DOHH2 (cell line): ENCODE measurements around the gene CSNK1G3.
"Not testable (repeated sequence)": the region's sequence is repeated elsewhere in the genome, so short reads cannot be mapped to it uniquely, and the experiment has no call there.

Source experiments
- H3F3A ChIP-seq: fragments of 200-600 bp; sonication (generic), shearing (Covaris generic); 2 replicates; pipeline ENCODE4 v1.6.0; 2016; ENCODE audit warnings: antibody characterized with exemption, mild to moderate bottlenecking; ENCODE audit not compliant: control insufficient read depth, insufficient read depth
- H3K27ac ChIP-seq: fragments of 200-600 bp; sonication (generic); 2 replicates; pipeline ENCODE4 v1.5.1; 2014; ENCODE audit warnings: low read depth, mild to moderate bottlenecking, low read length, moderate library complexity
- H3K27me3 ChIP-seq: fragments of 200-600 bp; sonication (generic); 2 replicates; pipeline ENCODE4 v1.6.1; 2014; ENCODE audit warnings: mild to moderate bottlenecking, low read length, mixed read lengths; ENCODE audit not compliant: control insufficient read depth
- H3K36me3 ChIP-seq: fragments of 200-600 bp; sonication (generic); 2 replicates; pipeline ENCODE4 v1.6.1; 2014; ENCODE audit warnings: mild to moderate bottlenecking, low read length, moderate library complexity, mixed read lengths; ENCODE audit not compliant: control insufficient read depth
- H3K4me1 ChIP-seq: fragments of 200-600 bp; sonication (generic); 2 replicates; pipeline ENCODE4 v1.6.1; 2014; ENCODE audit warnings: mild to moderate bottlenecking, low read length, mixed read lengths; ENCODE audit not compliant: control insufficient read depth
- H3K4me2 ChIP-seq: fragments of 200-600 bp; sonication (generic); 2 replicates; pipeline ENCODE4 v1.6.0; 2014; ENCODE audit warnings: mild to moderate bottlenecking, low read length, moderate library complexity
- H3K4me3 ChIP-seq: fragments of 200-600 bp; sonication (generic); 2 replicates; pipeline ENCODE4 v1.5.1; 2014; ENCODE audit warnings: mild to moderate bottlenecking, low read length, mixed read lengths
- H3K79me2 ChIP-seq: fragments of 200-600 bp; sonication (generic); 2 replicates; pipeline ENCODE4 v1.6.1; 2014; ENCODE audit warnings: mild to moderate bottlenecking, low read length, mixed read lengths; ENCODE audit not compliant: control insufficient read depth
- H3K9me2 ChIP-seq: fragments of 200-600 bp; sonication (generic); replicated peaks from 2 replicates; pipeline ENCODE4 v1.6.1; 2014; ENCODE audit warnings: mild to moderate bottlenecking, low read length, mixed read lengths; ENCODE audit not compliant: control insufficient read depth
- H3K9me3 ChIP-seq: fragments of 200-600 bp; sonication (generic); 2 replicates; pipeline ENCODE4 v1.6.1; 2014; ENCODE audit warnings: antibody characterized with exemption, low read length, mixed read lengths; ENCODE audit not compliant: control insufficient read depth, insufficient read depth
- H4K20me1 ChIP-seq: fragments of 200-600 bp; sonication (generic); 2 replicates; pipeline ENCODE4 v1.6.0; 2014; ENCODE audit warnings: low read depth, mild to moderate bottlenecking, antibody characterized with exemption, low read length, moderate library complexity; ENCODE audit not compliant: control insufficient read depth, insufficient read depth
- EZH2phosphoT487 ChIP-seq: fragments of 200-600 bp; sonication (generic); IDR thresholded peaks from 2 replicates; pipeline ENCODE4 v1.6.1; 2017; ENCODE audit warnings: borderline replicate concordance, mild to moderate bottlenecking, antibody characterized with exemption, low read length, moderate library complexity, mixed read lengths
- TF ChIP-seq, protein P1 (sequence below): fragments of 200-600 bp; sonication (generic); IDR thresholded peaks from one replicate; pipeline ENCODE4 v1.5.1; 2014; ENCODE audit warnings: antibody characterized with exemption, mild to moderate bottlenecking, low read depth, low read length; ENCODE audit not compliant: poor library complexity, severe bottlenecking

Gene CSNK1G3

DNA sequence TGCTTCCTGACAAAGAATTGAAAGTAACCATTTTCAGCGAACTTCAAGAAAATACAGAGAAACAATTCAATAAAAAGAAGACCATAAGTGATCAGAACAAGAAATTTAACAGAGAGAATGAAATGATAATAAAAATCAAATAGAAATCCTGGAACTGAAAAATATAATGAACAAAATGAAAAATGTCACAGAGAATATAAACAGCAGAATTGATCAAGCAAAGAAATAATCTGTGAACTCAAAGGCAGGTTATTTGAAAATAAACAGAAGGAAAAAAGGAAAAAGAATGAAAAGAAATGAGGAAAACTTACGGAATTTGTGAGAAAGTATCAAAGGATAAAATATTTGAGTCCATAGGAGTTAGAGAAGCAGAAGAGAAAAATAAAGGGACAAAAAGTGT lies 114.1 kb downstream of the CSNK1G3 start:
- no peaks in the 10 kb centered on the region for H3K79me2 ChIP-seq

DNA sequence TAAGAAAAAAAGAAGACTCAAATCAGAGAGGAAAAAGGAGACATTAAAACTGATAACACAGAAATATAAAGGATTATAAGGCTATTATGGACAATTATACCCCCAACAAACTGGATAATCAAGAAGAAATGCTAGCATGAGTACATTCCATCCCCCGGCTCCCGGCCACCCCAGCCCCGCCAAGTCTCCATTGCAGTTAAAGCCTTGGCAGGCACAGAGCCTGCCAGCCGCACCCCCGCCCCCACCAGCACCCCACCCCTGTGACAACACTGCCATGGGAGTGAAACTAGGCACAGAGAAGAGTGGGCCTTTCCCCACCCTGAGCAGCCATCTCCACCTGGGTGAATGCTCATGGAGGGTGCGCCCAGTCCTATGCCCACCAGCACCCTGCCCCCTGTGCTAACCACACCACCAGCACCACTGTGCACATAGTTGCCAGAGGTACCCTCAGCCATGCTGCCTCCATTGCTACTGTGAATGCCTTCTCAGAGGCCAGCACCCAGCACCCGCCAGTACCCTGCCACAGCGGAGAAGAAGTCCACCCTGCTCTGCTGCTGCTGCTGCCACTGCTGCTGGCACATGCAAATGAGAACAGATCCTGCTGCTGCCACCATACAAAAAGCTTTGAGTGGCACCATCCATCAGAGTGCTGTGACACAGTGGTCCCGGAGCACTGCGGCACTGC lies 117.0 kb downstream of the CSNK1G3 start:
- no peaks in the 10 kb centered on the region for H3K27me3 ChIP-seq
- H3K4me3 ChIP-seq: no peak overlapping the region
- no peaks in the 10 kb centered on the region for H3F3A ChIP-seq
- H3K9me2 ChIP-seq: no peaks in the 10 kb centered on the region
- no peaks in the 10 kb centered on the region for H3K4me1 ChIP-seq
- peaks cover 12% of the 10 kb centered on the region for H3K9me3 ChIP-seq
- H3K4me2 ChIP-seq: no peak overlapping the region
- H3K79me2 ChIP-seq: no peaks in the 10 kb centered on the region
- H4K20me1 ChIP-seq: no peaks in the 10 kb centered on the region
- no peaks in the 10 kb centered on the region for H3K36me3 ChIP-seq
- no peak overlapping the region for H3K27ac ChIP-seq
- TF ChIP-seq EZH2phosphoT487: no peak
- TF ChIP-seq, protein P1, sequence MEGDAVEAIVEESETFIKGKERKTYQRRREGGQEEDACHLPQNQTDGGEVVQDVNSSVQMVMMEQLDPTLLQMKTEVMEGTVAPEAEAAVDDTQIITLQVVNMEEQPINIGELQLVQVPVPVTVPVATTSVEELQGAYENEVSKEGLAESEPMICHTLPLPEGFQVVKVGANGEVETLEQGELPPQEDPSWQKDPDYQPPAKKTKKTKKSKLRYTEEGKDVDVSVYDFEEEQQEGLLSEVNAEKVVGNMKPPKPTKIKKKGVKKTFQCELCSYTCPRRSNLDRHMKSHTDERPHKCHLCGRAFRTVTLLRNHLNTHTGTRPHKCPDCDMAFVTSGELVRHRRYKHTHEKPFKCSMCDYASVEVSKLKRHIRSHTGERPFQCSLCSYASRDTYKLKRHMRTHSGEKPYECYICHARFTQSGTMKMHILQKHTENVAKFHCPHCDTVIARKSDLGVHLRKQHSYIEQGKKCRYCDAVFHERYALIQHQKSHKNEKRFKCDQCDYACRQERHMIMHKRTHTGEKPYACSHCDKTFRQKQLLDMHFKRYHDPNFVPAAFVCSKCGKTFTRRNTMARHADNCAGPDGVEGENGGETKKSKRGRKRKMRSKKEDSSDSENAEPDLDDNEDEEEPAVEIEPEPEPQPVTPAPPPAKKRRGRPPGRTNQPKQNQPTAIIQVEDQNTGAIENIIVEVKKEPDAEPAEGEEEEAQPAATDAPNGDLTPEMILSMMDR: no peak

More for the DNA sequence above, 114.1 kb downstream of the CSNK1G3 start:
- H3K27me3 ChIP-seq: no peaks in the 10 kb centered on the region
- H3F3A ChIP-seq: no peaks in the 10 kb centered on the region
- TF ChIP-seq, protein P1: no peak
- TF ChIP-seq EZH2phosphoT487: no peak
- peaks cover 12% of the 10 kb centered on the region for H3K9me3 ChIP-seq
- no peak overlapping the region for H3K27ac ChIP-seq
- no peaks in the 10 kb centered on the region for H3K36me3 ChIP-seq
- no peaks in the 10 kb centered on the region for H4K20me1 ChIP-seq
- no peaks in the 10 kb centered on the region for H3K4me1 ChIP-seq
- no peak overlapping the region for H3K4me3 ChIP-seq
- H3K9me2 ChIP-seq: no peaks in the 10 kb centered on the region
- no peak overlapping the region for H3K4me2 ChIP-seq

DNA sequence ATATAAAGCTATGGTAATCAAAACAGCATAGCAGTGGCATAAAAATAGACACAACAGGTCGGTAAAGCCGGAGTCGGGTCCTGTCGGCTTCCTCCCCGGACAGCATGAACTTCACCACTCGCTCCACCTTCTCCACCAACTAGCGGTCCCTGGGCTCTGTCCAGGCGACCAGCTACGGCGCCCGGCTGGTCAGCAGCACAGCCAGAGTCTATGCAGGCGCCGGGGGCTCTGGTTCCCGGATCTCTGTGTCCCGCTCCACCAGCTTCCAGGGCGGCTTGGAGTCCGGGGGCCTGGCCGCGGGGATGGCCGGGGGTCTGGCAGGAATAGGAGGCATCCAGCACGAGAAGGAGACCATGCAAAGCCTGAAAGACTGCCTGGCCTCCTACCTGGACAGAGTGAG lies 124.0 kb downstream of the CSNK1G3 start:
- no peaks in the 10 kb centered on the region for H3K9me3 ChIP-seq
- H3F3A ChIP-seq: no peaks in the 10 kb centered on the region
- no peak overlapping the region for H3K27ac ChIP-seq
- H3K4me1 ChIP-seq: no peaks in the 10 kb centered on the region
- no peak for TF ChIP-seq EZH2phosphoT487
- TF ChIP-seq, protein P1: no peak
- no peak overlapping the region for H3K4me2 ChIP-seq
- no peaks in the 10 kb centered on the region for H3K27me3 ChIP-seq
- no peaks in the 10 kb centered on the region for H3K79me2 ChIP-seq
- H3K9me2 ChIP-seq: no peaks in the 10 kb centered on the region
- H3K4me3 ChIP-seq: no peak overlapping the region
- no peaks in the 10 kb centered on the region for H3K36me3 ChIP-seq
- no peaks in the 10 kb centered on the region for H4K20me1 ChIP-seq

DNA sequence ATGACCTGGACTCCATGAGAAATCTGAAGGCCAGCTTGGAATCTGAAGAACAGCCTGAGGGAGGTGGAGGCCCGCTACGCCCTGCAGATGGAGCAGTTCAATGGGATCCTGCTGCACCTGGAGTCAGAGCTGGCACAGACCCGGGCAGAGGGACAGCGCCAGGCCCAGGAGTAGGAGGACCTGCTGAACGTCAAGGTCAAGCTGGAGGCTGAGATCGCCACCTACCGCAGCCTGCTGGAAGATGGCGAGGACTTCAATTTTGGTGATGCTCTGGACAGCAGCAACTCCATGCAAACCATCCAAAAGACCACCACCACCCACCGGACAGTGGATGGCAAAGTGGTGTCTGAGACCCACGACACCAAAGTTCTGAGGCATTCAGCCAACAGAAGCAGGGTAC lies 125.1 kb downstream of the CSNK1G3 start:
- not testable (repeated sequence) for H3K9me2 ChIP-seq, H3K27me3 ChIP-seq, H3K27ac ChIP-seq, H3F3A ChIP-seq, H4K20me1 ChIP-seq, H3K9me3 ChIP-seq, H3K4me2 ChIP-seq, H3K4me1 ChIP-seq, H3K4me3 ChIP-seq, H3K79me2 ChIP-seq, H3K36me3 ChIP-seq
